NCI-H526 (cell line): ENCODE data around the gene PKMYT1.

Experiments used
- DNase-seq, 2 experiments: peaks; one replicate each; lab custom pipeline; 2025; lab: John Stamatoyannopoulos, UW

PKMYT1 gene

GRCh38 chr16:3017794-3018506 is 37.7 kb upstream of the PKMYT1 start, which contains the start of gene CLDN6:
Gene CLDN6 (minus strand): TSS chr16:3018183. CDS start chr16:3016021, 2,162 bp downstream.
- DNase-seq: peak in 1 of 2 experiments; percentile 47

- no peak for DNase-seq
Observed at GRCh38 chr16:3017344-3017743, 37.1 kb upstream of the PKMYT1 start.

DNA sequence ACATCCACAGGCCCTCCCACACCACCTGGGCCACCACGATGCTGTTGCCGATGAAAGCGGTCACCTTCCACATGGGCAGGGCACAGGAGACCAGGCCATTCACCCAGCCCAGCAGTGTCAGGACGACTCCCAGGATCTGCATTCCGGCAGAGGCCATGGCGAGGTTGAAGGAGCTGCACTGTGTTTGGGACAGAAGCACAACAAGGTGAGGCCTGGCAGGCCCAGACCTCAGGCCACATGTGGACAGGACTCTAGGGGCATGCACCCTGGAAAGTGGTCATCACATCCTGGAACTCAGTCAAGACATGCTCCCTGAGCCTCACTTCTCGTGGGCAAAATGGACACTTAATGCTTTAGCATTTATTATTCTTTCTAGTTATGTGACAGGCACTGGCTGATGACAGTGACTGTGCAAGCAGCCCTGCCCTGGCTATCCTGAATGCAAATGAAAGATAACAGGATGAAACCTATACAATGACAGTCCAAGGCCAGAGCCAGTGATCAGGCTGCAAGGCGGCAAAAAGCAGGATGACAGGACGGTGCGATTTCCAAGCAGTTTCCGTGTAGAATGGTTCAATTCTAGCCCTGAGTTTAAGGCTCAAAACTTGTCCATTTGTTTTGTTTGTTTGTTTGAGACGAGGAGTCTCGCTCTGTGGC is 35.7 kb upstream of the PKMYT1 start:
- DNase-seq: no peak

DNA sequence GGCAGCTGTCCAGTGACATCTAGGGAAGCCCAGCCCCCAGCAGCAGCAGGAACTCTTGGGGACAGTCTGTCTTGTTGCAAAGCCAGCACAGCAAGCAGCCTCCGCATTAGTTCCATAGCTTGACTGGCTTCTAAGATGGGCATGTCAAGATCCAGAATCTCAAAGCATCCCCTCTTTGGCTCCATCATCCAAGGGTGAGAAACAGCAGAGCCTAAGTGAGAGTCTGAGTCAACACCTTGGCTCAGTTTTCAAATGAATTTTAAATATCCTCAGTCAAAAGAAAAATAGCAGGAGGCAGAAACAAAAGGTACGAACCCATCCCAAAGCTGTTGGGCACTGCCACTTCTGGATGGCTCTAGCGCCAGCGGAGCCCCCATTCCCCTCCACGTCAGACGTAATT is 34.7 kb upstream of the PKMYT1 start:
- DNase-seq: no peak

DNA sequence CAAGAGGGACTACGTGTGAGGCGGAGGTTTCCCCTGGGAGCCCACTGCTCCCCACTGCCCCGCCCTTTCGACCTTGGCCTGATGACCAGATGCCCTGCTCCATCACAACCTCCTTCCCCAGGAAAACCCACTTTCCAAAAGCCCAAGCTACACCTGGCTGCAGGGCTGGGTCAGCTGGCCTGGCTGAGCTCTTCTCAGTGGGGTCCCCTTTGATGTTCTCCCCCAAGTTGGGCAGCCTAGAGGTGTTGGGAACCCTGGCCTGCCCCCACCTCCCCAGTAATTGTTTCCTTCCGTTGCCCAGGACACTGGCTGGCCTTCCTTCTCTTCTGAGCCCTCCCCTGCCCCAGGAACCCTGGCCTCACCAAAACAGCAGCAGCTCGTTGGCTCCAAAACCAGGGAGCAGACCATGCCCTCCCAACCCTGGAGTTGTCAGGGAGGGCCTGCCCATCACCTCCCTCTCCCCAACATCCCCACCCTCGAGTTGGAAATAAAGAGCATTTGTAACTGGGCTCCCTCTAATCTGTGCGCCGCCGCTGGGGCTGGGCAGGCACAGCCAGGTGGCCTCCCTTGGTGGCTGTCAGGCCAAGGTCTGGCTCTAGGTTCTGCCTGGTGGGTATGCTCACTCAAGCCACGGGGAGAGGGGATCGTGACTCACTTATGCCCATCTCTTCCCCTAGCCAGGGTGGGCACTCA is 33.9 kb upstream of the PKMYT1 start:
- DNase-seq: no peak

- no peak for DNase-seq
Observed at GRCh38 chr16:3013491-3013951, 33.3 kb upstream of the PKMYT1 start.

- peak in 1 of 2 experiments; percentile 59 for DNase-seq
Observed at GRCh38 chr16:3012828-3013420, 32.7 kb upstream of the PKMYT1 start, which contains the start of gene CLDN9. Gene CLDN9 (plus strand): TSS chr16:3012923. CDS start chr16:3013363, 440 bp downstream.

DNA sequence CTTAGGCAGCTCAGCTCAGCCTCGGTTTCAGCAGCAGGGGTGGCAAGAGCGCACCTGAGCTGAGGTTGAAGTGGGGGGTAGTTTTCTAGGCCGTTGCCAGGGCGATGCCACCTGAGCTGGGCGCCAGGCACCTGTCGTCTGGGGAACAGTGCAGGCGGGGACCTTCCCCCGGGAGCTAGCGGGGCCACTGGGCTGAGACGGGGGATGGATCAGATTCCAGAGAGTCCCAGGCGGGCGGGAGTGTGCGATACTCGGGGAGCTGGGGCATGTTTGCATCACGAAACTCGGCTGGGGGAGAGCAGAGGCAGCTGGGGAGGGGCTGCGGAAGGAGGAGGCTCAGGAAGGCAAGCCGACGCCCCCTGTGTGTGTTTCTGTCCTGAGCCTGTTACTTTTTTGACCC is 32.0 kb upstream of the PKMYT1 start:
- DNase-seq: peak; percentile 33 to 73

- no peak for DNase-seq
Observed at GRCh38 chr16:3010510-3010909, 30.3 kb upstream of the PKMYT1 start.

DNA sequence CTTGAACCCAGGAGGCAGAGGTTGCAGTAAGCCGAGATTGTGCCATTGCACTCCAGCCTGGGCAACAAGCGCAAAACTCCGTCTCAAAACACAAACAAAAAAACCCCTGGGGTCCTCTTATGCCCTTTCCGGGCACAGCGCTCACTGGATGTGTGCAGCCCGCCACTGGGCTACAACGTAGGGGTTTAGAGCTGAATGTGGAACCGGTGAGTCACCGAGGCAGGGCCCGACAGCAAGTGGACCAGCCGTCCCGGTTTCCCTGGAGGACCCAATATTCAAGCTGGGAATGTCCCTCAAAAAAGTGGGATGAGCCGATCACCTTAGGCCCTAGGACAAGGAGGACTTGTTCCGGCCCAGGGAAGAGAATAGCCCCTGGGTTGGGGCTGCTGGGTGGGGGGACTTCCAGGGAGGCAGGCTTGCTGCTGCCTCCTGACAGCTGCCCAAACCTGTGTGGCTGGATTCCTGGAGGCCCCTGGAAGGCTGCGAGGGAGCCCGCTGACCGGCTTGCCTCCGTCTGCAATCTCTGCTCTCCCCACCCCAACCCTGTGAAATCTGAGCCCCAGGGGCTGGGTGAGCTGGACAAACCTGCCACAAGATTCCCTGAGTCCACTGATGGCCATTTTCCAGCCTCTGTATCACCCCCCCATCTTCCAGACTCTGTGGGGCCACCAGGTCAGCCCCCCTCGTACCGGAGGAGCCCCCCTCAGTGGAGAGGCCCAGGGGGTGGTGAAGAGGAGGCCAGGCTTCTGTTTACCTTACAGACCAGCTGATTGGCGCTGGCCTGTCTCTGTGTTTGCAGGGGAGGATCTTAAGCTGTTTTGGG is 29.5 kb upstream of the PKMYT1 start:
- no peak for DNase-seq

DNA sequence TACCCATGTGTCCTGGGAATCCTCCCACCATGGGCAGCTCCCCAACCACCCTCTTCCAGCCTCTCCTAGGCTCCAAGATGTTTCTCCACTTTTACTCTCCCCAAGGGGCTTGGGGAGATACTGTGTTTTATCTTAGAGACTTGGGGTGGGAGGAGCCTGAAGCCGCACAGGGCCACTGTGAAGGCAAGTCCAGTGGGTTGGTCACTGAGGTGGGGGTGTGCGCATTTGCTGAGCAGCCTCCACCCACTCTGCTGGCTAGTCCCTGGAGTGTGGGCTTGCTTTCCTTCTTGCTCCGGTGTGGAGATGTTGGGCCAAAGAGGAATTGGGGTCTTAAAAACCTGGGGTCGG is 28.4 kb upstream of the PKMYT1 start:
- no peak for DNase-seq

DNA sequence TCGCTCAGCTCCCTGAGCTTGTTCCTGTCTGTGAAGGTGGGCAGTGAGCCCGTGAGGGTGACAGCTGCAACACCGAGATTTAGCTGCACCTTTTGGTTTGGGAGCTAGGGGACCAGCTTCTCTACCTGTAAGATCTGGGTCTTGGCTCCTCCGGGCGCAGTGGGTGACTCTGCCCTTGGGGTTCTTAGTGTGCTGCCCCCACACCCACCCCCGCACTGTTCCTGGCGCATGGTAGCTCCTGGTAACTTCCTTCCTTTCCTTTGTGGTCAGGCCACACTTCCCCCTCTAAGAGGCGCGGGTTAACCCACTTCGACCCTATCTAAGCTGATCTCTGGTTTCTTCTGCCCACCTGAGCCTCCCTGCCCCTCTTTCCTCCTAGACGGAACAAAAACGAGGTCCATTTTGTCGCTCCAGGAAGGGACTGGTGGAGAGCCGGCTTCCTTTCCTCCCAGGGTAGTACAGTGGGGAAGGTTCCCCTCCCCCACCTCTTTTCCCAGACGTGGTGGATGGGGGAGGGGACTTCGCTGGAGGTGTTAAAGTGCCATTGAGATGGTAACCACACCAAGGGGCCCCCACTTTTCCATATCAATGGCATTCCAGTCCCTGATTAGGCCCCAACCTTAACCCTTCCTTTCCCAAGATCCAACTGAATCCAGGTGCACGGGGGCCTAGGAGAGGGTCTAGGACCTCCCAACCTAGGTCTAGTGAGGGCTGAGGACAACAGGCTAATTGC is 27.9 kb upstream of the PKMYT1 start:
- no peak for DNase-seq

DNA sequence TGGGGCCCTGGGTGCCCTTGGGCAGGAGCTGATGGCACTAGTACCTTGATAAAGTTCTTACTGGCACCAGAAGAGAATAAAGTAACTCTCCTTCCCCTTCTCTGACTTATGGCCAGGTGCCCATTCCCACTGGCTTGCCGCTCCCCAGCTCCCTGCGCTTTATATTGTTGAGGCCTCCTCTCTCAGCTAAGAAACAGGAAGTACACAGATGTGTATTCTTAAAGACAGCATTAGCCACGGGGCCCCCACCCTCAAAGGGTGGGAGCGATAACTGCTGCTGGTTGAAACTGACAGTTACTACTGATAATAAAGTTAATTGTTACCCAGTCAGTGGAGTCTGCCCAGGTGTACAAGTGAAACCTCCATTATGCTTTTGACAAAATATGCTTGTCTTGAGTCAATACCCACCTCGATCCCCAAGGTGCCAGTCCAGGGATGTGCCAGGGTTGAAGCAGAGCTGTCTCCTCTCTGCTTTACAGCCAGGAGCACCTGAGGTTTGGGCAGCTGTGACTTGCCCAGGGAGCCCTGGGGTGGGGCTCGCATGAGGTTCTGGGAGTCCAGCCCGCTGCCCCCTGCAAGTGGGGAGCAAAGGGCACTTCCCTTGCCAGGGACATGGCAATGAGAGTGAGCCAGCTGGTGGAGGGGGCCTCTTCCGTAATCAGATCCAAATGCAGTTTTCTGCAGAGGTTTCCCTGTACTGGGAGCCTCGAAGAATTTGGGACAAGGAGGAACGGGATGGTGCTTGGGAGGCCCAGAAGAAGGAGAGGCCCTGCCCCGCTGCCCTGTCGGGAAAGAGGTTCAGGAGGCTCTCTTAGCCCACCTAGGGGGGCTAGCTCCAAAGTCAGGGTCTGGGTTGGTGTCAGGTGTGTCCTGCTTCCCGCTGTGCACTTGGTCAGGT is 27.1 kb upstream of the PKMYT1 start:
- DNase-seq: no peak

DNA sequence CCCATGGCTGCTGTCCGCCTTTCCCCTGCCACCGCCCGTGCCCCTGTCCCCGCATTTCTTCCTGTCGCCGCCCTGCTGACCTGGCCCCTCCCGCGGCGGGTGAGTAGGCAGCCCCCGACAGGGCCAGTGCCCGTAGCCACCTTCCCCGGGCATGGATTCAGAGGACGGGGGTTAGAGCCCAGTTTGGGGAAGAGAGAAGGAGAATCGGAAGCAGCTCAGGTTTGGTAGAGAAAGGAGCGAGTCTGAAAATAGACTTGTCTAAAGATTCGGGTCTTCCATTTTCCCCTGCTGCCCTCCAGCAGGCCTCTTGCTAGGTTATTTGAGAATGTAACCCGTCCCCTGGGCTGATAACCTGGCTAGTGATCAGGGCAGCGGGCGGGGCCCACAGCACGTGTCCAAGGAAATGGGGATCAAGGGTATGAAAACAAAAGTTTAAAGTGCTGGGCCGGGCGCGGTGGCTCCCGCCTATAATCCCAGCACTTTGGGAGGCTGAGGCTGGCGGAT is 24.6 kb upstream of the PKMYT1 start:
- no peak for DNase-seq

DNA sequence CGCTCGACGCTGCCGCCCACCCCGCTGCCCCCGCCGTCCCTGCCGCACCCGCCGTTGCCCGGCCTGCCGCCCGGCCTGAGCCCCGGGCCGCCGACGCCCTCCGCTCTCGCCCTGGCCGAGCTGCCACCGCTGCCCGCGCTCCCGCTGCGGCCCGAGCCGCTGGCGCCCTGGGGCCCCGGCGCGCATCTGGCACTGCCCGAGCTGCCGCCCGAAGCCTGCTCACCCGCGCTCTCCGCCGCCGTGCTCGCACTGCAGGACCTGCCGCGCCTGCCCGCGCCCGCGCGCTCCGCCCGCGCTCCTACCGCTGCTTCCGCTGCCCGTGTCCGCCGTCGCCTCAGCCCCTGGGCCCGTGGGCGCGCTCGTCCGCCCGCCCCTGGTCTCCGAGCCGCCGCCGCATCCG is 24.1 kb upstream of the PKMYT1 start:
- DNase-seq: peak in 1 of 2 experiments; percentile 50

GRCh38 chr16:3003582-3004270 is 23.5 kb upstream of the PKMYT1 start:
- DNase-seq: peak; percentile 91 to 97

- no peak for DNase-seq
Observed at GRCh38 chr16:3001316-3001715, 21.1 kb upstream of the PKMYT1 start.

DNA sequence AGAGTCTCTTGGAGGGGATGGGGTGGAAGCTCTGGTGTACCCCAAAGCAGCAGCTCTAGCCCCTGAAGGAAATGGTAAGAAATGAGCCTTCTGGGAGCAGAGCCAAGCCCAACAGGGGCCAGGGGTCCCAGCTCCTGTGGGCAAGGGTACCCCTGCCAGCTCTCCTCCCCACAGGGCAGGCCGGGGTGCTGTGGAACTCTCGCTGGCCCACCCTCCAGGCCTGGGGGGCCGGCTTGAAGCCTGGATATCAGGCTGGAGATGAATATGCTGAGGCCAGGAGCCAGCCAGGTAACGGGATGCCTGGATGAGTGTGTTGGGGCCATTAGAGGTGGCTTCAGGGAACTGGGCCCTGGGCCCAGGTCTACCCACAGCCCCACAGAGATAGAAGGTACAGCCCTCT is 20.3 kb upstream of the PKMYT1 start:
- DNase-seq: no peak

DNA sequence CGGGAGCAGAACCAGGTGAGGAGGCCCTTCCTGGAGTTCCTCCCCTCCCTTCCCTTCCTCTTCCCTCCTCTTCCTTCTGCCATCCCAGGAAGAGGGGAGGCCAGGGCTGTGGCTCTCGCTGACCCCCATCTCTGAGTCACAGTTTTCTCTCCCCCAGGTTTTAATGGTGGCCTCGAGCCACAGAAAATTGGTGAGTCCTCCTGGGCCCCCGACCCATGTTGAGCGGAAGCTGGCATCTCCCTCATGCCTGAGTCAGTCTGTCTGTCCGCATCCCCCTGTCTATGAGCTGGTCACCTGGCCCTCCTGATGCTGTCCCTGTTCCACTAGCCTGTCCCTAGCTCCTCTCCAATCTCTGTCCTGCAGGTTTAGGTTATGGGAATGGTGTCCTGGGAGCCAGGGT is 19.7 kb upstream of the PKMYT1 start:
- DNase-seq: no peak
